Gastrocnemius medialis (tissue), 4 donors: ENCODE results near the gene JAKMIP1. TPM values are rescaled to one million over a fixed set of nuclear protein-coding genes. Genes with fewer than 3 reads are reported as not detected.

Experiments
- ATAC-seq, 2 donors: fragments of 150-250 bp; one replicate each; pipeline ENCODE4 v1.9.1; 2016
- DNase-seq, 2 donors: peaks; one replicate each; pipeline ENCODE4 v3.0.0-alpha.2; 2019
- H3K27ac ChIP-seq, 4 donors: fragments of 200-600 bp; sonication (generic); 1 replicate in 1 of 4; 2 replicates in 3 of 4; pipeline ENCODE4 v1.5.1; 2016 to 2018; ENCODE audit warnings: mild to moderate bottlenecking in 2 of 4, moderate library complexity in 1 of 4
- H3K27me3 ChIP-seq, 3 donors: fragments of 200-600 bp; sonication (generic) in 2 of 3; 1 replicate in 1 of 3; 2 replicates in 2 of 3; pipeline versions ENCODE4 v1.5.1 to v1.6.0; 2016 to 2019; ENCODE audit warnings: mild to moderate bottlenecking in 1 of 3, moderate library complexity in 1 of 3
- H3K36me3 ChIP-seq, 2 donors: fragments of 200-600 bp; sonication (generic) in 1 of 2; one replicate each; pipeline ENCODE4 v1.5.1; 2017 to 2018
- H3K4me1 ChIP-seq, 2 donors: fragments of 200-600 bp; sonication (generic) in 1 of 2; one replicate each; pipeline ENCODE4 v1.5.1; 2016 to 2017; ENCODE audit warnings: mild to moderate bottlenecking in 2 of 2
- H3K4me3 ChIP-seq, 4 donors: fragments of 200-600 bp; sonication (generic) in 3 of 4; 1 replicate in 1 of 4; 2 replicates in 3 of 4; pipeline ENCODE4 v1.5.1; 2016 to 2019; ENCODE audit warnings: mild to moderate bottlenecking in 2 of 4
- H3K9me3 ChIP-seq, 3 donors: fragments of 200-600 bp; sonication (generic) in 2 of 3; 1 replicate in 1 of 3; 2 replicates in 2 of 3; pipeline ENCODE4 v1.5.1; 2016 to 2019
- CTCF ChIP-seq, 5 experiments: fragments of 450-650 bp in 3 of 5; fragments of 200-600 bp in 2 of 5; sonication (generic) in 2 of 5; IDR thresholded peaks in 4 of 5; conservative IDR thresholded peaks in 1 of 5; 1 replicate in 4 of 5; 2 replicates in 1 of 5; pipeline ENCODE4 v1.5.1; 2016 to 2019; ENCODE audit warnings: antibody characterized with exemption in 5 of 5, mild to moderate bottlenecking in 3 of 5, moderate library complexity in 3 of 5
- POLR2A ChIP-seq, 2 donors: fragments of 450-650 bp; IDR thresholded peaks; one replicate each; pipeline ENCODE4 v1.6.1; 2017; ENCODE audit warnings: antibody characterized with exemption in 2 of 2, mild to moderate bottlenecking in 2 of 2, moderate library complexity in 2 of 2
- in situ Hi-C, 4 donors: fragments of 200-750 bp; cut with MboI; loops; one replicate each; pipeline versions ENCODE4 v1.15.0 to v1.8.0; 2017; ENCODE audit warnings: low sequenced_read_pairs in 4 of 4
- intact Hi-C: fragments of 100-400 bp; cut with DNase I; formaldehyde crosslinking; loops from one replicate; pipeline ENCODE4 v1.15.1; 2023; ENCODE audit warnings: low total_unique reads
- total RNA-seq, 4 donors: library from RNA; depleted of rRNA; stranded (reverse); fragments of >200 nt; gene quantifications; one replicate each; pipeline versions ENCODE4 v1.1.0 to v1.2.3, GENCODE V29; 2016

JAKMIP1 gene
- total RNA-seq, 4 donors from 2014 or later: 0.62 TPM; not detected in 3

DNA sequence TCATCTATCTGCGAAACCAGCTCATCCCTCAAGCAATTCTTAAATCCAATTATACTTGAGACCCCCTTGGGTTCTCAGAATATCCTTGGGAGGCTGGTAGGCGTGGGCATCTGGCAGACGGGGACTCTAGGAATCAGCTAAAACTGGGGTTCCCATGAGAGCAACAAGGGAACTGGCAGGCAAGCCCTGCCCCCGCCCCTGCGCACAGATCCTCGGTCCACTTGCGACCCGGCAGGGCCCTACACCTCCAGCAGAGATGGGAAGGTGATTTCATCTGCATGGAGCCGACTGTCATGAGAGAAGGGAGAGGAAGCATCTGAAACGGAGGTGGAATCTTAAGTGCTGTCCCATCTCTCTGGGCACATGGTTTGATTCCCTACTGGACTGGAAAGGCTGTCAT, 172.2 kb downstream of the JAKMIP1 start:
- Histone ChIP-seq H3K4me3 (no peak overlapping the region), H3K4me1 (no peaks in the 10 kb centered on the region), H3K27ac (no peak overlapping the region), H3K27me3 (peaks cover 0 to 2% (median 0%) of the 10 kb centered on the region in 3 donors), H3K36me3 (no peaks in the 10 kb centered on the region), H3K9me3 (no peaks in the 10 kb centered on the region)
- intact Hi-C loops (no loop called here), in situ Hi-C loops (no loop called here)
- TF ChIP-seq CTCF (IDR thresholded peaks at IDR 0.05 in 4 of 5, conservative IDR thresholded peaks at IDR 0.05 in 1 of 5) (no peak), POLR2A (IDR thresholded peaks at IDR 0.05) (no peak)
- ATAC-seq (no peak), DNase-seq (no peak)

- ATAC-seq: no peak
- H3K9me3 ChIP-seq: no peaks in the 10 kb centered on the region
- peaks cover 0 to 4% (median 0%) of the 10 kb centered on the region in 3 donors for H3K27me3 ChIP-seq
These were observed 173.0 kb downstream of the JAKMIP1 start for GRCh38 chr4:6027392-6027791.

GRCh38 chr4:6024313-6024960, 175.9 kb downstream of the JAKMIP1 start:
- no peaks in the 10 kb centered on the region for H3K36me3 ChIP-seq
- TF ChIP-seq CTCF (IDR thresholded peaks at IDR 0.05 in 4 of 5, conservative IDR thresholded peaks at IDR 0.05 in 1 of 5) (no peak), POLR2A (IDR thresholded peaks at IDR 0.05) (no peak)
- H3K9me3 ChIP-seq: no peaks in the 10 kb centered on the region
- in situ Hi-C loops: no loop called here
- H3K27me3 ChIP-seq: peaks cover 0 to 9% (median 3%) of the 10 kb centered on the region in 3 donors
- no peaks in the 10 kb centered on the region for H3K4me1 ChIP-seq
- H3K27ac ChIP-seq: no peak overlapping the region
- H3K4me3 ChIP-seq: no peak overlapping the region
- intact Hi-C loops: no loop called here
- ATAC-seq: no peak
- DNase-seq: no peak

More at GRCh38 chr4:6027392-6027791, 173.0 kb downstream of the JAKMIP1 start:
- TF ChIP-seq POLR2A (IDR thresholded peaks at IDR 0.05): no peak
- TF ChIP-seq CTCF (IDR thresholded peaks at IDR 0.05 in 4 of 5, conservative IDR thresholded peaks at IDR 0.05 in 1 of 5): no peak
- no peak overlapping the region for H3K27ac ChIP-seq
- intact Hi-C loops: no loop called here
- in situ Hi-C loops: no loop called here
- no peak for DNase-seq
- no peaks in the 10 kb centered on the region for H3K36me3 ChIP-seq
- H3K4me3 ChIP-seq: no peak overlapping the region
- no peaks in the 10 kb centered on the region for H3K4me1 ChIP-seq

- H3K36me3 ChIP-seq: no peaks in the 10 kb centered on the region
- H3K4me3 ChIP-seq: no peak overlapping the region
- intact Hi-C loops (no loop called here), in situ Hi-C loops (no loop called here)
- DNase-seq: no peak
- peaks cover 0 to 9% (median 3%) of the 10 kb centered on the region in 3 donors for H3K27me3 ChIP-seq
- no peaks in the 10 kb centered on the region for H3K4me1 ChIP-seq
- no peaks in the 10 kb centered on the region for H3K9me3 ChIP-seq
- TF ChIP-seq POLR2A (IDR thresholded peaks at IDR 0.05): no peak
- TF ChIP-seq CTCF (IDR thresholded peaks at IDR 0.05 in 4 of 5, conservative IDR thresholded peaks at IDR 0.05 in 1 of 5): no peak
- no peak overlapping the region for H3K27ac ChIP-seq
- ATAC-seq: no peak
These were observed 176.6 kb downstream of the JAKMIP1 start for GRCh38 chr4:6023731-6024130.
